DMS79 treated with DMSO at 0.1 percent for 48 hours (cell line): ENCODE data around the gene PRDM1.

Source experiments
- DNase-seq: peaks from one replicate; lab custom pipeline; 2025; lab: John Stamatoyannopoulos, UW

The PRDM1 gene

DNA sequence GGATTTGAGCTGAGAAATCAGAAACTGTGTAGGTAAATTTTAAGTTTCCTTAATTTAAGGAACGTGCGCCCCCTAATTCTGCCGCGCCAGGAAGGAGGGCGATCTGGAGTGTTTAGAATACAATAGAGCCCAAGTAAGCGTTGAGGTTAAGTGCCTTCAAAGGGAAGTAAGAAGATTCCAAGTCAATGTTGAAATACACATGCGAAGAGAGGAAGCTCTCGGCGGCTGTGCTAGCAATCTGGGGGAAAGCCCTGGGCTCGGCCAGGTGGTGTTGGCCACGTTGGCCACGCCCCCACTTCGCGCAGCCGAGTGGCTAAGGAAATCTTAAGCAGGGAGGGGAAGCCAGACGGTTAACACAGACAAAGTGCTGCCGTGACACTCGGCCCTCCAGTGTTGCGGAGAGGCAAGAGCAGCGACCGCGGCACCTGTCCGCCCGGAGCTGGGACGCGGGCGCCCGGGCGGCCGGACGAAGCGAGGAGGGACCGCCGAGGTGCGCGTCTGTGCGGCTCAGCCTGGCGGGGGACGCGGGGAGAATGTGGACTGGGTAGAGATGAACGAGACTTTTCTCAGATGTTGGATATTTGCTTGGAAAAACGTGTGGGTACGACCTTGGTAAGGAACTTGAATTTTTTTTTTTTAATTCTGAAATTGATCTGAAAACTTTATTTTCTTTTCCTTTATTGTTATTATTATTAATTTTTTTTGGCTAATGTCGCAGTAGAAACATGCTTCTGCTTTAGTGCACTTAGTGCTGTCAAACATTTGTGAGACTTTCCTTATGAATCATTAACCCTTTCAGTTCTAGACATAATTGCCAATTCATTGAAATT lies at the start of gene PRDM1:
TSS of gene PRDM1 (plus strand) at position 353 of the 830 bp plus-strand sequence. CDS start at position 571, 218 bp downstream.
- DNase-seq = peak; percentile 78

DNA sequence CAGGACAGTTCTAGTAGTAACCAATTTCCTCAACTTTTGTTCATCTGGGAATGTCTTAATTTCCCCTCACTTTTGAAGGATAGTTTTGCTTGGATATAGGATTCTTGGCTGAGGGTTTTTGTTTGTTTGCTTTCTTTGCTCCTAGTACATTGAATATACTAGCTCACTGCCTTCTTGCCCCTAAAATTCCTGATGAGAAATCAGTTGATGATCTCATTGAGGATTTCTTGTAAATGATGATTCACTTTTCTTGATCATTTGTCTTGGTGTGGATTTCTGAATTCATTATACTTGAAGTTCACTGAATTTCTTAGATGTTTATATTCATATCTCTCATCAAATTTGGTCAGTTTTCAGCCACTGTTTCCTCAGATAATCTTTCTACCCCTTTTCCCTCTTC lies 49.1 kb upstream of the PRDM1 start:
- DNase-seq = no peak

DNA sequence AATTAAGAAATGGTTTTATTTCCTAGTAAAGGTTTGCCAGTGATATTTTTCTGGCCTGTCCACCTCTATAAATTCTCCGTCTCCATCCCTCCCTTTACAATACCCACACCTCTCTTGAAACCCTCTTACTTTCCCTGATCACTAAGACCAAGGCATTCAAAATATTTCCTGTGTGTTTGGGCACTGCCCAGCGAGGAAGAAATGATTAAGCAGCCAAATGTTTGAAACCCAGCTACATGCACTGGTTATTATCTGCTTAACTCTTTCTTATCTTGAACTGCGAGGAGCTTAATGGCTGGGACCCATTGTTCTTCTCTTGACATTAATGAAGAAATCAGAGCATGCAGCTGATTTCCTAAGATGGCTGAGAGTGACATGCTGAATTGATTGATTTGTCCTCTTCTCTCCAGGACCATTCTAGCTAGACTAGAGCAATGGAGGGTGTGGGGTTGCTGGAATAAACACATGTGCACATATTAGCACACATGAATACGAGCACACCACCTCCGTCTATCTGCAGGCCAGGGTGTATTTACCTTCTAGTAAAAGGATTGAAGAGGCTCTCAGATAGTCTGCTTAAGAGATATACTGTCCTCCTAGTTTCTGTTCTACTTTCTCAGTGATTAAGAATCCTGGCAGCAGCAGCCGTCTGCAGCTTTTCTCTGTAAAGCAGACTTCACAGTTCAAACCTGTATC lies 46.1 kb upstream of the PRDM1 start:
- DNase-seq = no peak

DNA sequence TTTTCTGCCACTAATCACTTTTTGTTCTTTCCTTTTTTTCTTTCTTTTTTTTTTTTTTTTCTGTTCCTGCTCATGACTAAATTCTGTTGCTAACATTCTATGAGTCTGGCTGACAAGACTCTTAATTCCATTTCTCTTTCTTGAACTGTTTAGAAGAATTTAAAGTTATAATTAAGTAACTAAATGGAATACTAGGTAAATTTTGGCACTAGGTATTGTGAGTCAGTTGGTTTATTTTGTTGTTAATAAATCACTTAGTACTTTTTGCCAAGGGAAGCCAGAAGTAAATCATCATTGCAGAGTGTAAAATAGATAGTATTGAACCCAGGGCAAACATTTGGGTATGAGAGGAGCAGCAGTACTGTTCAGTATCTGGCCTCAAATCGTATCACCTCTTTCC lies 42.0 kb upstream of the PRDM1 start:
- no peak for DNase-seq

DNA sequence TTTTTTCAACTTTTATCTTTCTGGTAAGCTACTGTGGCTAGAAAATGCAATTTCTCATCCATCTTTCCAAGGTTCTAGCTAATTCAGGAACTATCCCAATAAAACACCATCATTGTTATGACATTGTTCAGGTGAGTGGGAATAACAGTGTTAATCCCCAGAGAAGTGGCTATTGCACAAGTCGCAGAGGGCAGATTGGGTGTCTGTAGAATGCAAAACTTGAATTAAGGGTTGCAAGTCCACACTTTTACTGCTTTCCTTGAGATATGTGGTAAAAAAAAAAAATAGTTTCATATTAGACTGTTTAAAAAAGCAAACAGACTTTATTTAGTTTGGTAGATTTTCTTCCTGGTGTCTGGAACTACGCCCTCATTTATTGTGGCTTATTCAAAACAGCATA lies 41.1 kb upstream of the PRDM1 start:
- DNase-seq = no peak

DNA sequence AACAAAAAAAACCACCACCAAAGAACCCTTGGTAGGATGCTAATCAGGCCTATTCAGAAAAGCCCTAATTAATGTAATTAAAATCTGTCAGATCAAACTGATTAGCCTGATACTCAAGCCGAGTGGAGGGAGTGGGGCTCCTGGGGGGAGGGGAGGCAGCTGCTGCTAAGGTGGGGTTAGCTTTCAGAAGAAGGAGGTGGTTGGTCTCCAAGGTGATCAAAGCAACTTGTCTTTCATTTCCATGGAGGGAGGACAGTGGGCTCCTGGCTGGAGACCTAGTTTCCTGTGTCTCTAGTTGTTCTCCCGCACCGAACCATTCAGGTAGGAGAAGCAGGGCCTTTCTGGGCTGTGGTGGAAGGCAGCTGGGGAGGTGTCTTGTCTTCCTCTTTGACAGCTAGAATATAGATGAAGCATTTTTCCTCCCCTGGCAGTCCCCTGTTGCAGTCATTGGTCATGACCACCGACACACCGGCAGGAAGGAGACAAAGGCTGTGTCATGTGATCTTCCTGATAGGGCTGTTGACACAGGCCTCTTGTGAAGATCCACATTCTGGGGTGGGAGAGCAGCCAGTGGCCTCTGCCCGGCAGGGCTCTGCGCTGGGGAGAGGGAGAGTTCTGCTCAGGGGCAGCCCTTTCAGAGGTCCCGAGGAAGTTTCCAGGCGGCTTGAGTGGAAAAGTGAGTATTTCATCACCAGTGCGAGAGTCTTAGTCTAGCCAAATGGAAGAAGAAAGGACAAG lies 39.9 kb upstream of the PRDM1 start:
- no peak for DNase-seq

DNA sequence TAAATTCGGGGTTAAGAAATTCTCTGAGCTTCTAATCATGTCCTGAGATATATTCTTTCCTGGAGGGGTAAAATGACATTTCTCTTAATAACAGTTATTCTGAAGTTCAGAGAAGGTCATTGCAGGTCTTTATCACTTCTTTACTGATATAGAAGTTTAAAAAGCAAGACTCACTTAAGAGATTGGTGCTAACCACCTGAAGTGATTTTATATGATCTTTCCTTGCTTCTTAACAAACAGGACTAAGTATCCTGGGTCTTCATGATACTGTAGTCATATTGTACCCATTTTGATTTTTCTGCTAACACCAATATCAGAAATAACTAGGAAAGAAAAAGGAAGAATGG lies 39.3 kb upstream of the PRDM1 start:
- DNase-seq = no peak

DNA sequence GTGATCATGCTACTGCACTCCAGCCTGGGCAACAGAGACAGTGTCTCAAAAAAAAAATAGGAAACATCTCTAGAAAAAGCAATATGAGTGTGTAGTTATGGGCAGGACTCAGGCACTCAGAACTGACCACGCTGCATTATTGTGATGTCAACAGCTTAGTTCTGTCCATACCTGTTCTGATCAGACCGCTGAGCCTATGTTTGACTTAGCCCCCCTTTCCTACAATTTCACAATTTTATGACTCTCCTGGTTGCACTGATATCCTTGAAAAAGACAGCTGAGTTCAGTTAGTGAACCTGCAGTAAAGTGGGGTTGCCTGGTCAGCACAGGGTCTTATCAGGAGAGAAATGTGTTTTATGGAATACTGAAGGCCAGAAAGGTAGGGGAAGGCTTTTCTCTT lies 37.8 kb upstream of the PRDM1 start:
- no peak for DNase-seq

DNA sequence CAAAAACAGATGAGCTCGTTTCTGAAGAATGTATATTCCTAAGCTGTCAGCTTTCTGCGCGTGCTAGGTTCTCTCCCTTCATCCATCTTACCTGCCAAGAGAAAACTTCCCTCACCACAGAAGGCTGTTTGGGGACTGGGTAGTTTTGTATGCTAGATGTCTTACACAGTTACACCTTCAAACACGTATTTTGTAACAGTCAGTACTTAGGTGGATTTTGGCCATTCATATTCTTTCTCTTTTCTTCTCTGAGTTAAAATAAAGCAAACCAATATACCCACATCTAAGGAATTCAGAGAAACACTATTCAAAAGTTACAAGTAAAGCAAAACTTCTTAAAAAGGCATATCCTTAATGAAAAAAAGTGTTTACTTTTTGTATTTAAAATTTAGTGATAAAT lies 35.6 kb upstream of the PRDM1 start:
- DNase-seq = no peak

DNA sequence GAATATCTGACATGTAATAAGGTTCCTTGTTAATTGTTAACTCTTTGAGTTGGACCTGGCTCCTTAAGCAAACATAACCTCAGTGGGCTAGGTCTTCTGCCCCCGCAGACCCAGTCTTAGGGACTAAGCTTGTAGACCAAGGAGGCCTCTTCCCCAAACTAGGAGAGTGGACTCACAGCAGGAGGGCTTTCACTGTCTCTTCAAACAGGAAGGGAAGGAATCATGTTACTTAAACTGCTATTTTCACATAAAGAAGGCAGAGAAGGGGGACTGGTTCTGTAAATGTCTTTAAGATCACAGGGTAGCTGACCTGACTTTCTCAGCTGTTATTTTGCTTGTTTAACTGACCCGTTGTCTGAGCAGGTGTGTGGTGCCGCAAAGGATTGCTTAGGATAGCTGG lies 34.9 kb upstream of the PRDM1 start:
- no peak for DNase-seq

DNA sequence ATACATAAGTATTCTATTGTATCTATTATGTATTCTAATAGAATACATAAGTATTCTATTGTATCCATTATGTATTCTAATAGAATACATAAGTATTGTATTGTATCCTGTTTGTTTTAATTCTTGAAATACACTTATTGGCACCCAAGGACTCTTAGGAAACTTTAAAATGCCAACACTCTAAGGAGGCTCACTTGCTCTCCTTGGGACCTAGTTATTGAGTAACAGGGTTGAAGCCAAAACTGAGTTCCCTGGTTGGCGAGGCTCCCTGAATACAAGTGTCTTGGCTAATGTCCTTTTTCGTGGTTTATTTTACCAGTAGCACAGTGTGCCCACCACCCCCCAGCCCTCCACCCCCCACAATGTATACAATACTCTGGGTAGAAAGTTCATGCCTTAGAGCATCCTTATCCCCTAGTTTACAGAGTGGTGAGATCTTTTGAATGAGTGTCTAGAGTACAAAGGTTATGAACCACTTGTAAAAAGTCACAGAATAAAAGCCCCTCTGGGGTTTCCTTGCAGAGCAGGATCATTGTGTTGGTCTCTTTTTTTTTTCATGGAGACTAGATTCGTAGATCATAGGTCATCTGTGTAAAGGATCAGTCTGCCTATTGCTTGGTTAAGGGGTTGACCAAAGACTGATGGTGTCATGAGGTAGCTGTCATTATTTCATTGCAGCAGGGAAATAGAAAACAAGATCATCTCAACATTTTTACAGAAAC lies 32.5 kb upstream of the PRDM1 start:
- DNase-seq = no peak

DNA sequence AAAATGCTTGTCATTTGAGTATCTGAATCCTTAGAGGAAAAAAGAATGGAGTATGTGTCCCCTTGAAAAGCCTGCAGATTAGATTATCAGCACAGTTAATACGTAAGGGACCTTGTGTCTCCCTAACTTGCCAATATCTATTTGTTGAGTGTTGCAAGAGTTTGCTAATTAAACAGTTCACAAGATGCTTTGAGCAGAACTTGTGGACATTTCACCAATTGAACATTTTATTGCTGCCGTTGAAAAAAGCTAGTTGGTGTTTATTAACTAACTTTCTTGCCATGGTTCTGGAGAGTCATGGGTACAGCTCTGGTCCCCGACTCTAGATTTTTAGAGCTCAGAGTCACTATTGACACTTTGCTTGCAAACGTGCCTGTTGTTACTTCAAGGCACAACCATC lies 30.6 kb upstream of the PRDM1 start:
- DNase-seq = no peak

DNA sequence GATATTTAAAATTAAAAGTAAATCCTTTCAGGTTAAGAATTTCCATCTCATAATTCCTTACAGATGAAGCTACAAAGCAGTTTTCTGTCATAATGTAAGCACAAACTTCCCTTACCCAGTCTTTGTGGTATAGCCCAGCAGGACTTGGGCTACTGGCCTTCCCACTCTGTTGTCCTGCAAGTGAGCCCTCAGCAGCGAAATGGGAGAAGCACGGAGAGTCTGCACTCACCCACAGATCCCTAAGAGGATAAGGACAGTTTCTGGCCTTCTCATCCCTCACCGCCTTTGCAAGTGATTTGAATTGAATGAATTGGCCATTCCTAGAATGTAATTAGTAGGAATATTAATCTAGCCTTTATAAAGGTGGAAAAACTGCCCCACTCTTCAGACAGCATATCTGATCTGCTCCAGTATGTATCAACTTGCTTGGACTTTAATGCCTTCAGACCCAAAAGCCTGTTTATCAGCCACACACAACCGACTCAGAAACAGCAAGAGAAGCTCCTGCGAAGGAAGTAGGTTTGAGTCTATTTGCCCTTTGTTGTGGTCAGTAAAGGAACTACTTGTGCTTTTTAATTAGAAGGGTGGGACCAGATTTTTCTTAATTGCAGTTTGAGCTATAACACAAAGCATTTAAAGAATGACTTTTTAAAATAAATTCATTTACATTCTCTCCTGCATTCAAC lies 29.9 kb upstream of the PRDM1 start:
- DNase-seq = no peak

DNA sequence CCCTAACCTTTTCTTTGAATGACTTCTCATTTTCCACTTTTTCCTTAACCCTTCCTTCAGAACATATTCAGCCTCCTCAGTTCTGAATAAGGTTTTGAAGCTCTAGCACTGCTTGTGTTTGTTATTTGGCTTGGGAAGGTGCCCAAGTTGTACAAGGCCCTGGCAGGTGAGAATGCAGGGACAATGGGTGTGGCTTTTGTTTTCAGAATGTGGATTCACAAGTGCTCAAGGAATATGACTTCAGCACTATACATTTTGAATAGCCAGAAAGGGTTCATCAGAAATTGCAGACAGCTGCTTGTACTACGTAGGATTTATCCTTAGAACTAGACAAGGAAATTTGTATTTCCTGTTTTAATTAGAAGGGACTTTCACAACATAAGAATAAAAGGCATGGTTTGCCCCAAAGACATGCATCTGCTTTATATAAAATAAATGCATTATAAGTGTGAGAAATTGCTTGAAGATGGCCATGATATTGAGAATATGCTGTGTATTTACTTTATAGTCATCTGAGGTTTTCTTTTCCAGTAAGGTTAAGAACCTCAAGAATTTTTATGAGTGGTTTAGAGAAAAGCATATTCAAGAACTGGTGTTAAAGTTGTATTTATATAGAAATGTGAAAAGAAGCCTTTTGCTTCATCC lies 29.3 kb upstream of the PRDM1 start:
- no peak for DNase-seq

DNA sequence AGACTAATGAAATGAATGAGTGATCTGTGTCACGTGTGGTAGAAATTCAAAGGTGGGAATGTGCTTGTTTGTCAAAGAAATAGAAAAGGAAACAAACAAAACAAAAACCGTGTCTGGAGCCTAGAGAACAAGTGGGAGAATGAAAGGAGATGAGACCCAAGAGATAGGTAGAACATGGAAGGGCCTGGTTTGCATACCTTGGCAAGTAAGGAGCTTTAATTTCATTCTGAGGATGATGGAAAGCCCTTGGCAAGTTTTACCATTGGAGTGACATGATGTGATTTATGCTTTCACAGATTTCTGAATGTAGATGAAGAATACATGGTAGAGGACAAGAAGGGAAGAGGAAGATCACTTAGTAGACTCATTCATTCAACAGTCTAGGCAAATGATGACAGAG lies 26.8 kb upstream of the PRDM1 start:
- no peak for DNase-seq

DNA sequence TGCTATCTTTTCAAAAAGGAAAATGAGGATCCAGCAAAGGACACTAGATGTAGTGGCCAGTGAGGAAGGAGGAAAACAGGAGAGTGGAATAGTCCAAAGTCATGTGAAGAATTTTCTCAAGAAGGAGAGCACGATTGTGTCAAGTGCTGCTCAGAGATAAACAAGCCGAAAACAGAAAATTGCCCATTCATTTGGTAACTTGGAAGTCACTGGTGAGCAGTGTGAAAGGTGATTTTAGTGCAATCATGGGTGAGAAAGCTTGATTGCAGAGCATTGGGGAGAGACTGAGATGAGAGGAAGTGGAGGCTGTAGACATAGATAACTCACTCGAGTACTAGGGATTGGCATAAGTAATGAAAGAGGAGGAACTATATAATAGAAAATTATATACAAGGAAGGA lies 26.0 kb upstream of the PRDM1 start:
- DNase-seq = no peak

DNA sequence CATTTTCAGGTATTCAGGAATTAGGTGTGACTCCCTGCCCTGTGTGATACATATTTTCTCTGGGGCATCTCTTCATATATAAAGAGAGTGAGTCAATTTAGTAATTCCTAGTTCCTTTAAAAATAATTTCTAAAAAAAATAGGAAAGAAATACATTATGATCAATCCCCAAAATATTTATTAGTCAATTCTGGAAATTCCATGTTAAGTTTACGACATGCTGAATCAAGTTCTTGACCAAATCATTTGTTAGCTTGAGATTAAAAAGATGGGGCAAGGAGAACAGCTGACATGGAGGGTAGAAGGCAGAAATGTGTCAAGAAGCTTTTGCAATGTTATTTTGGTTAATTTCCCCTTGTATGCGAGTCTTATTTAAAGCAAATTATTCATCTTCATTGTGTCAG lies 22.7 kb upstream of the PRDM1 start:
- DNase-seq = no peak

DNA sequence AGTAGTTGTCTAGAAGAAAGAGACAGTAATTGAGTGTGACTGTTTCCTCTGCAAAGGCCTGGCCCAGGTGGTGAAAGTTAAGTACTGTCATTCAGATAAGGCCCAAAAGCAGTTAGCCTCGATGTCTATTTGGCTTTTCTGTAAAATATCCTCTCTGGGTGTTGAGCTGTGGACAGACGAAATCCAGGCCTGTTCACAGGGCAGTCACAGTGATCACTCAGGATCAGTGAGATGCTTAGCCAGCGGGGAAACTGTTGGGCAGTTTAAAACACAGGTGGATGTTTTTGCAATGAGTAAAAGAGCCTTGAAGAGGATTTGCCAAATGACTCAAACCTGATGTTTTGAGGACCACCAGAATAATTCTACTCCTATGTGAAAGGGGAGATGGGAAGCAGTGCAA lies 22.0 kb upstream of the PRDM1 start:
- no peak for DNase-seq

DNA sequence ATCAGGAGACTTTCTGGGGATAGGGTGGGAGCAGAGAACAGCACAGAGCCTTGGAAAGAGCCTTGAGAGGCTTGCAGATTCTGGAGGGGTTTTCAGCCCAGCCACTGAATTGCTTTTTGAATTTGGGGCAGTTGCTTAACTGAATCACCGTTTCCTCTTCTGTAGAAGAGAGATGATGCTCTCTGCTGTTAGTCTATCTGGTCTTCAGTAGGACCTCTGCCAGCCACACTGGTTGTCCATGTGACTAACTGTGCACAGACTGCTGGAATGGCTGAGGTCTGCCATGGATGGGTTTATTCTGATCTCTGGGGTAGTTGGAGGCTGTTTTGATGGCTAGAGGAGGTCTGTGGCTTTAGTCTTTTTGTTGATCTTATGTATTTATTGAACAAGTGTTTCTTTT lies 21.4 kb upstream of the PRDM1 start:
- no peak for DNase-seq

DNA sequence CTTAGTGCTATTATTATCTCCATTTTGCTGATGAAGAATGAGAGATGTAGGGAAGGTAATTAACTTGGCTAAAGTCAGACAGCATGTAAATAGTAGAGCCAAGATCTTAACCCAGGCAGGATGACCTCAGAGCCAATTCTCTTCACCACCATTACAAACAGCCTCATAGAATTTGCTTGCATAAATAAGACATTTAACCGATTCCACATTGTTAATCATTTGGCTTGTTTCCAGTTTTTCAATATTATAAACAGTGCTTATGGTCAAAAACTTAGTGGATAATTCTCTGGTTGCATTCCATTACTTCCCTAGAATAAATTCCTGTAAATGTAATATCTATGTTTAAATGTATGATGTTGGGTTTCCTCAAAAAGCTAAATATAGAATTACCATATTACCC lies 19.1 kb upstream of the PRDM1 start:
- no peak for DNase-seq

DNA sequence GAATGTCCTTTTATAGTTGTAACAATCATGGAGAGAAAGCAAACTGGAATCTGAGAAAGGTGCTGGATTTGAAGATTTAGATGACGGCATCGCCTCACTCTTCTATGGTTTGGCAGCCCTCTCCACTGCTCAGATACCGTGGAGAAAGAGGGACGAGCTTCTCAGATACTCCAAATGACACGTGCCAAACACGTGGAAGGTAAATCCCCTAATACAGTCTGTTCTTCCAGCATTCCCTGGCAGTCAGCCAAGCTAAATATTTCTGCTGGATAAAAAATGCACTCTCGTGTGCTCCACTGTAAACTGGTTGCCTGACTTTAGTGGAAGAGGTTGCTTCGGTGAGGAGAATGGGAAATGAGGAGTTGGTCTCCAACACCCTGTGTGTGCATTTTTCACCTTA lies 16.7 kb upstream of the PRDM1 start:
- peak; percentile 82 for DNase-seq
